Measurements from ENCODE around the gene PTPRK.

DNA sequence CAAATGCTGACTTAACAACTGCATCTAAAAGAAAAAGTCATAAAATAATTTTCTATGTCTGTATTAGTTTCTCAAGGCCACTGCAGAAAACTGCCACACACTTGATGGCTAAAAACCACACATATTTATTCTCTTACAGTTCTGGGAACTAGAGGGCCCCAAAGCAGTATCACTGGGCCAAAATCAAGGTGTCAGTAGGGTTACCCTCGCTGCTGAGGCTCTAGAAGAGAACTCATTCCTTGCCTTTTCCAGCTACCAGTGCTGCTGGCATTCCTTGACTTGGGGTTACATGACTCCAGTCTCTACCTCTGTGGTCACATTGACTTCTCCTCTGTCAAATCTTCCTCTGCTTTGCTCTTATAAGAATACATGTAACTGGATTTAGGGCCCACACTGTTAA, 494.9 kb downstream of the PTPRK start:
- no peak for TF ChIP-seq POLR2A (IDR thresholded peaks at IDR 0.05)
- TF ChIP-seq, protein P1, sequence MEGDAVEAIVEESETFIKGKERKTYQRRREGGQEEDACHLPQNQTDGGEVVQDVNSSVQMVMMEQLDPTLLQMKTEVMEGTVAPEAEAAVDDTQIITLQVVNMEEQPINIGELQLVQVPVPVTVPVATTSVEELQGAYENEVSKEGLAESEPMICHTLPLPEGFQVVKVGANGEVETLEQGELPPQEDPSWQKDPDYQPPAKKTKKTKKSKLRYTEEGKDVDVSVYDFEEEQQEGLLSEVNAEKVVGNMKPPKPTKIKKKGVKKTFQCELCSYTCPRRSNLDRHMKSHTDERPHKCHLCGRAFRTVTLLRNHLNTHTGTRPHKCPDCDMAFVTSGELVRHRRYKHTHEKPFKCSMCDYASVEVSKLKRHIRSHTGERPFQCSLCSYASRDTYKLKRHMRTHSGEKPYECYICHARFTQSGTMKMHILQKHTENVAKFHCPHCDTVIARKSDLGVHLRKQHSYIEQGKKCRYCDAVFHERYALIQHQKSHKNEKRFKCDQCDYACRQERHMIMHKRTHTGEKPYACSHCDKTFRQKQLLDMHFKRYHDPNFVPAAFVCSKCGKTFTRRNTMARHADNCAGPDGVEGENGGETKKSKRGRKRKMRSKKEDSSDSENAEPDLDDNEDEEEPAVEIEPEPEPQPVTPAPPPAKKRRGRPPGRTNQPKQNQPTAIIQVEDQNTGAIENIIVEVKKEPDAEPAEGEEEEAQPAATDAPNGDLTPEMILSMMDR (IDR thresholded peaks at IDR 0.05): no peak
